Fibroblast of villous mesenchyme (primary cell): ENCODE measurements around the gene TANGO2. TPM values are rescaled to one million over a fixed set of nuclear protein-coding genes. Genes with fewer than 3 reads are reported as not detected.

Source experiments
- DNase-seq: peaks from one replicate; pipeline ENCODE4 v3.0.0-alpha.2; 2010; ENCODE audit warnings: low read depth
- H3K4me3 ChIP-seq: 2 replicates; pipeline ENCODE4 v1.5.1; 2011; ENCODE audit warnings: low read depth, mild to moderate bottlenecking, low read length
- total RNA-seq: library from RNA; depleted of rRNA; stranded (reverse); fragments of >200 nt; gene quantifications from 2 replicates; pipeline ENCODE4 v1.2.3, GENCODE V29; 2012
- TF ChIP-seq, protein P1 (sequence below): IDR thresholded peaks from 2 replicates; pipeline ENCODE4 v1.5.1; 2012; ENCODE audit warnings: low read depth, mild to moderate bottlenecking, low read length; ENCODE audit not compliant: insufficient read depth

TANGO2 gene
- total RNA-seq: 30.2 and 32.5 TPM in 2 replicates

DNA sequence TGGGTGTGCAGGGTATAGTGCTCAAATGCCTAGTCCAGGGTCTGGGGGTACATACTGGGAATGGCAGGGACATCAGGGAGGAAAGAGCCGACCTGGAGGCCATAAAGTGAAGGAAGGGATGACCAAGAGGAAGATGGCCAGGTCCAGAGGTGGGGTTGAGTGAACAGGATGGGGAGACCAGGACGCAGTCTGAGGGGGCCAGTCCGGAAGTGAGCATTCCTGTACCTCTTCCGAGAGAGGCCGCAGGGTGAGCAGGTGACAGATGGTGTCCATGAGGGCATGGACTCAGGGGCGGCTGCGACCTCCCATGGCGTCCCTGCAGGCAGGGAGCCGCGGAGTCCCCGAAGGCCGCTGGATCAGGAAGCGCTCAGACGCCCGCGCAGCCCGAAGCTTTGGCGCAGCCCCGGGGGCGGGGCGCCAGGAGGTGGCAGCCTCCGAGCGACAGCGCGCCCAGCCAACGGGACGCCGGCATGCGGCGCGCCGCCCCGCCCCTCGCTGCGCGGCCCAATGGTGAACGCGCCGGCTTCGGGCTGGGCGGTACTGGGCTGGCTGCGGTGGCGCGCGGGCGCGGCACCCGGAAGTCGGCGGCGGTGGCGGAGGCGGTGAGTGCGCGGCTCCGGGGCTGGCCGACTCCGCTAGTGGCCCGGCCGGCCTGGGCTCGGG lies at the start of gene TANGO2:
TSS of gene TANGO2 (plus strand) at position 578 of the 663 bp plus-strand sequence. CDS start 15,689 bp downstream, outside the sequence.
- TF ChIP-seq, protein P1, sequence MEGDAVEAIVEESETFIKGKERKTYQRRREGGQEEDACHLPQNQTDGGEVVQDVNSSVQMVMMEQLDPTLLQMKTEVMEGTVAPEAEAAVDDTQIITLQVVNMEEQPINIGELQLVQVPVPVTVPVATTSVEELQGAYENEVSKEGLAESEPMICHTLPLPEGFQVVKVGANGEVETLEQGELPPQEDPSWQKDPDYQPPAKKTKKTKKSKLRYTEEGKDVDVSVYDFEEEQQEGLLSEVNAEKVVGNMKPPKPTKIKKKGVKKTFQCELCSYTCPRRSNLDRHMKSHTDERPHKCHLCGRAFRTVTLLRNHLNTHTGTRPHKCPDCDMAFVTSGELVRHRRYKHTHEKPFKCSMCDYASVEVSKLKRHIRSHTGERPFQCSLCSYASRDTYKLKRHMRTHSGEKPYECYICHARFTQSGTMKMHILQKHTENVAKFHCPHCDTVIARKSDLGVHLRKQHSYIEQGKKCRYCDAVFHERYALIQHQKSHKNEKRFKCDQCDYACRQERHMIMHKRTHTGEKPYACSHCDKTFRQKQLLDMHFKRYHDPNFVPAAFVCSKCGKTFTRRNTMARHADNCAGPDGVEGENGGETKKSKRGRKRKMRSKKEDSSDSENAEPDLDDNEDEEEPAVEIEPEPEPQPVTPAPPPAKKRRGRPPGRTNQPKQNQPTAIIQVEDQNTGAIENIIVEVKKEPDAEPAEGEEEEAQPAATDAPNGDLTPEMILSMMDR: no peak
- DNase-seq: peak; percentile 90
- H3K4me3 ChIP-seq: peak within 1 kb of the TSS; percentile 84

DNA sequence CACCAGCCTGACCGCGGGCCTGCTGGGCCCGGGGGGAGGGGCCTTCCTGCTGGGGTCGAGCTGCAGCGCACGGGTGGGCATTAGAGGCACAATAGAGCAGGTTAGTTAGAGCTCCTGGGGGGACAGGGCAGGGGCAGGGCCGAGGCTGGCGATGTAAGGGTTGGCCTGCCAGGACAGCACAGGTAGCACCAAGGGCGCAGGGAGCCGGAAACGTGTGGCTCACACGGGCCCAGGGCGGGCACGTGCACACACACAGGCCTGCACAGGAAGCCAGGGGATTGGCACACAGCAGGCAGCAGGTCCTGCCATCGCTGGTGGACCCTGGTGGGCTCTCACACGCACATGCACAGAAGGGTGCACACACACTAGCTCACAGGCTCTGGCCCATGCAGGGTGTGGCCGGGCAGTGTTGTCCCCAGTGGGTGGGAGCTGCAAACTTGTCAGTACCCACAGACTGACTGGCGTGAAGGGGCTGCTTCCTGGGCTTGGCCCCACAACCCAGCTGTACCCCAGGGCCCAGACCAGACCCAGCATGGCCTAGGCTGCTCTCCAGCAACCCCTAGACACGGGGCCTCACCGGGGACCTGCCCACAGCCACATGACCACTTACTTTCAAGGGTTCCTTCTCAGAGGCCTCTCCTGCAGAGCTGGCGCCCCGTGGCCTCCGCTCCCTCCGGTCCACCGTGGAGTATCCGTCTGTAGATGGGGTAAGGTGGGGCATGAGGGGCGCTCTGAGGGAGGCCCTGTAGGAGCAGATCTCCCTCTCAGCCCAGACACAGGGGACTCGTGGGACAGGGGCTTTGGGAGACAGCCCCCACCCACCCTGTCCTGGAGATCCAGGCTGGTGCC lies 49.4 kb upstream of the TANGO2 start:
- no peak overlapping the region for H3K4me3 ChIP-seq
- TF ChIP-seq, protein P1: no peak
- no peak for DNase-seq

GRCh38 chr22:19972251-19972650 lies 48.7 kb upstream of the TANGO2 start:
- TF ChIP-seq, protein P1: no peak
- no peak for DNase-seq
- no peak overlapping the region for H3K4me3 ChIP-seq

DNA sequence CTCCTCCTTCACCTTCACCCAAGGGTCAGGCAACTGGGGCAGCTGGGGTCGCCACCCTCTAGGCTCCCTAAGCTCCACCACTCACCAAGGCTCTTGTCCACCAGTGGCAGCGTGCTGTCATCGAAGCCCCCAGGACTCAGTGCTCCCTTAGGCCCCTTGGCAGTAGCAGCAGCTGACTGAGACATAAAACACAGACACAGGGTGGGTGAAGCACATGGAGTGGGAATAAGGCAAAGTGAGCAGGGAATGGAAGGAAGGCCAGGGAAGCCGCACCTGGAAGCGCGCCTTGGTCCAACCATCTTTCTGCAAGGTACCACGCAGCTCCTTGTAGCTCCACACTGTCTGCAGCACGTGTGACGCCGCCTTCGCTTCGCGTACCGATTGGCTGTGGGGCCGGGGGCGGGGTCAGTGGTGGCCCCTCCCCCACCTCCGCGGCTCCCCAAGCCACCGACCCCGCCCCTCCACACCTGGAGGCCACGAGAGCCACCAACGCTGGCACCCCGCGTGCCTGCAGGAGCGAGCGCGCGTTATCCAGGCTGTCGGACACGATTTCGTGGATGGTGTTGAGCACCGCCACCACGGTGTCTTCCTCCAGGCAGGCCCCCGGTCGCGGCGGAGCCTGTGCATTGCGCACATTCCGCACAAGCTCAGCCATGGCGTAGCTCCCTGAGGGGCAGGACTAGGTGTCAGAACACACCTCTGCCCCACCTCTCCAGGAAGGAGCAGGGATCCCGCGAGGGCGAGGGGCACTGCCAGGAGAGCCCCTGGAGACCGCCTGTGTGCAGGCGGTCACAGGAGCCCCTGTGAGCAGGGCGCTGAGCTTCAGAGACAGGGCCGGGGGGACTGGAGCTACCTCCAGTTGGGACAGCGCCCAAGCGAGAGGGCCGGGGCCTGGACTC lies 48.0 kb upstream of the TANGO2 start:
- TF ChIP-seq, protein P1: no peak
- no peak overlapping the region for H3K4me3 ChIP-seq
- no peak for DNase-seq

DNA sequence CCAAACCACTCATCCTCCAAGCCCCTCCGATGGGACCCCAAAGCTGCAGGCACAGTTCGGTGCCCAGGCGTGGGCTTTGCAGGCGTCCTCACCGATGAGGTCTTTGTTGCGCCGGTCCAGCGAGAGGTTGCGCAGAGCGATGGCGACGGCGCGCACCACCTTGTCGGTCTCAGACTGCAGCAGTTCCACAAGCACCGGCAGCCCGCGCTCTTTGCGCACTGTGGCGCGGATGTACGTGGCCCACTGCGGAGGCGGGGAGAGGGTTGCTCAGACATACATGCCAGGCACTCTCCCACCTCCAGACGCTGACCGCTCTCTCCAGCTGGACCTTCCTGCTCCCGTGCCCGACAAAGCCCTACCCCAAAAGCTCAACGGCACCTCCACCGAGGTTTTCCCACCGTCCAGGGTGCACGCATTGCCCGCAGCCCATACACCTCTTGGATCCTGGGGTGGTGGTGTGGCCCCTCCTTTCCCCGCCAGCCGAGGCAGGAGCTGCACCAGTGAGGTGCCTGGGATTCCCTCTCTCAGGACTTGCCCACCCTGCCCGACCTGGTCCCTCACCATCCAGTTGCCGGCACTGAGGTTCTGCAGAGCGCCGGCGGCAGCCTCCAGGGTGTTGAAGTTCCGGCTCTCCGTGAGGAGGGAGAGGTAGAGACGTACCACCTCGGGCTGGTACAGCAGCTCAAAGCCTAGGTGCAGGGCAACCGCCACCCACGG lies 47.2 kb upstream of the TANGO2 start:
- TF ChIP-seq, protein P1: no peak
- no peak for DNase-seq
- H3K4me3 ChIP-seq: no peak overlapping the region
